ENCODE measurements around the gene PKN1. TPM values are rescaled to one million over a fixed set of nuclear protein-coding genes. Genes with fewer than 3 reads are reported as not detected.
A peak's percentile ranks its signal among the peaks of the same experiment; 100 is the strongest.

PKN1 gene
- total and polyA plus RNA-seq, 10 of the 15 experiments (the other 5 are each of a cell fraction or from before 2014, with no cell fraction given), result 1.0 to 189 (median 52.7) TPM

GRCh38 chr19:14516048-14516534, 83.0 kb downstream of the PKN1 start:
- no peak for ATAC-seq
- no peak for FAIRE-seq
- ChIA-PET CTCF (interaction anchor here (0.9 to 4.9 kb wide), 4 partner anchors 10 to 58 kb away, joined by 3 to 41 read pairs (median 7); no protein-coding TSS in a partner anchor), RAD21 (ENCODE audit: unreplicated experiment) (no interaction called here), POLR2A (interaction anchor here (0.6 kb wide), 1 partner anchor 17 kb away, joined by 5 read pairs; no protein-coding TSS in a partner anchor), SMC1A (ENCODE audit: uncharacterized antibody, unreplicated experiment) (interaction anchor here (0.8 to 1.3 kb wide), 2 partner anchors 11 to 156 kb away, joined by 4 read pairs; no protein-coding TSS in a partner anchor)
- peaks cover 3 to 12% of the 10 kb centered on the region in 2 experiments; a peak in 3 of 4 replicates for H3K36me3 ChIP-seq (ENCODE audit: control insufficient read depth in 2 of 2, insufficient read depth in 2 of 2, low read length in 1 of 2)
- H3K27ac ChIP-seq (ENCODE audit: control insufficient read depth, insufficient read depth), result no peak overlapping the region
- peak overlapping the region; percentile 90 for H3K4me2 ChIP-seq (ENCODE audit: control insufficient read depth, insufficient read depth)
- peak overlapping the region; percentile 95 for H3K4me3 ChIP-seq
- TF ChIP-seq, protein P1, sequence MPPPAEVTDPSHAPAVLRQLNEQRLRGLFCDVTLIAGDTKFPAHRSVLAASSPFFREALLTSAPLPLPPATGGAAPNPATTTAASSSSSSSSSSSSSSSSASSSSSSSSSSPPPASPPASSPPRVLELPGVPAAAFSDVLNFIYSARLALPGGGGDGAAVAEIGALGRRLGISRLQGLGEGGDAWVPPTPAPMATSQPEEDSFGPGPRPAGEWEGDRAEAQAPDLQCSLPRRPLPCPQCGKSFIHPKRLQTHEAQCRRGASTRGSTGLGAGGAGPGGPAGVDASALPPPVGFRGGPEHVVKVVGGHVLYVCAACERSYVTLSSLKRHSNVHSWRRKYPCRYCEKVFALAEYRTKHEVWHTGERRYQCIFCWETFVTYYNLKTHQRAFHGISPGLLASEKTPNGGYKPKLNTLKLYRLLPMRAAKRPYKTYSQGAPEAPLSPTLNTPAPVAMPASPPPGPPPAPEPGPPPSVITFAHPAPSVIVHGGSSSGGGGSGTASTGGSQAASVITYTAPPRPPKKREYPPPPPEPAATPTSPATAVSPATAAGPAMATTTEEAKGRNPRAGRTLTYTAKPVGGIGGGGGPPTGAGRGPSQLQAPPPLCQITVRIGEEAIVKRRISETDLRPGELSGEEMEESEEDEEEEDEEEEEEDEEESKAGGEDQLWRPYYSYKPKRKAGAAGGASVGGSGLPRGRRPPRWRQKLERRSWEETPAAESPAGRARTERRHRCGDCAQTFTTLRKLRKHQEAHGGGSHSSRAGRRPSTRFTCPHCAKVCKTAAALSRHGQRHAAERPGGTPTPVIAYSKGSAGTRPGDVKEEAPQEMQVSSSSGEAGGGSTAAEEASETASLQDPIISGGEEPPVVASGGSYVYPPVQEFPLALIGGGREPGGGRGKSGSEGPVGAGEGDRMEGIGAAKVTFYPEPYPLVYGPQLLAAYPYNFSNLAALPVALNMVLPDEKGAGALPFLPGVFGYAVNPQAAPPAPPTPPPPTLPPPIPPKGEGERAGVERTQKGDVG (CRISPR knock-in tag; IDR thresholded peaks at IDR 0.05), result peak; percentile 4; the same call in 1 of the 2 replicates
- TF ChIP-seq BACH1 (IDR thresholded peaks at IDR 0.05; ENCODE audit: borderline replicate concordance), result peak; percentile 39; the same call in 1 of the 2 replicates
- 0 out of 2 replicates have a peak, but pooled peaks have one; percentile 46 for TF ChIP-seq POLR2A (IDR thresholded peaks at IDR 0.05; ENCODE audit: low read depth, low read length)
- TF ChIP-seq LARP7 (IDR thresholded peaks at IDR 0.05), result no peak
- TF ChIP-seq BRCA1 (IDR thresholded peaks at IDR 0.05; ENCODE audit: low read depth, low read length), result no peak
- H4K20me1 ChIP-seq (ENCODE audit: control insufficient read depth, insufficient read depth), result peaks cover 3% of the 10 kb centered on the region; the same call in 1 of the 2 replicates
- DNase-seq (ENCODE audit: low read depth, low spot score), result no peak
- H3K4me1 ChIP-seq (ENCODE audit: control insufficient read depth, insufficient read depth, low read length), result peaks cover 9% of the 10 kb centered on the region
- H3K79me2 ChIP-seq (ENCODE audit: control insufficient read depth, insufficient read depth, low read length), result peaks cover 30% of the 10 kb centered on the region
- BruUV-seq (replicated peaks), result no TSS peak
- in situ Hi-C loops (cut with MboI) (no loop called here), intact Hi-C loops (cut with micrococcal nuclease; ENCODE audit: unreplicated experiment) (no loop called here)
- no peaks in the 10 kb centered on the region for H3K27me3 ChIP-seq (replicated peaks in 1 of 2; ENCODE audit: control insufficient read depth in 2 of 2, insufficient read depth in 2 of 2, low read length in 1 of 2)
- H3K9me3 ChIP-seq (replicated peaks; ENCODE audit: control insufficient read depth, insufficient read depth, low read length), result no peaks in the 10 kb centered on the region
- WGBS (ENCODE audit: insufficient coverage, insufficient replicate concordance, low lambda C conversion rate, missing lambda C conversion rate), result 88% methylated on average over 15 of the region's 15 CpGs
- H3K9ac ChIP-seq (ENCODE audit: control insufficient read depth, insufficient read depth, low read length), result peak overlapping the region; percentile 80; the same call in 1 of the 2 replicates
- H2AFZ ChIP-seq (ENCODE audit: control insufficient read depth, low read depth, low read length), result no peak overlapping the region

All from GM12878 (cell line).